NOMO-1 treated with DMSO at 0.1 percent for 48 hours (cell line): ENCODE results near the gene RUNX1.

Experiments
- DNase-seq: peaks from one replicate; lab custom pipeline; 2025; ENCODE audit not compliant: unreplicated experiment; lab: John Stamatoyannopoulos, UW

The RUNX1 gene

GRCh38 chr21:34865400-34866241, 183.5 kb downstream of the RUNX1 start:
- peak; percentile 95 for DNase-seq

DNA sequence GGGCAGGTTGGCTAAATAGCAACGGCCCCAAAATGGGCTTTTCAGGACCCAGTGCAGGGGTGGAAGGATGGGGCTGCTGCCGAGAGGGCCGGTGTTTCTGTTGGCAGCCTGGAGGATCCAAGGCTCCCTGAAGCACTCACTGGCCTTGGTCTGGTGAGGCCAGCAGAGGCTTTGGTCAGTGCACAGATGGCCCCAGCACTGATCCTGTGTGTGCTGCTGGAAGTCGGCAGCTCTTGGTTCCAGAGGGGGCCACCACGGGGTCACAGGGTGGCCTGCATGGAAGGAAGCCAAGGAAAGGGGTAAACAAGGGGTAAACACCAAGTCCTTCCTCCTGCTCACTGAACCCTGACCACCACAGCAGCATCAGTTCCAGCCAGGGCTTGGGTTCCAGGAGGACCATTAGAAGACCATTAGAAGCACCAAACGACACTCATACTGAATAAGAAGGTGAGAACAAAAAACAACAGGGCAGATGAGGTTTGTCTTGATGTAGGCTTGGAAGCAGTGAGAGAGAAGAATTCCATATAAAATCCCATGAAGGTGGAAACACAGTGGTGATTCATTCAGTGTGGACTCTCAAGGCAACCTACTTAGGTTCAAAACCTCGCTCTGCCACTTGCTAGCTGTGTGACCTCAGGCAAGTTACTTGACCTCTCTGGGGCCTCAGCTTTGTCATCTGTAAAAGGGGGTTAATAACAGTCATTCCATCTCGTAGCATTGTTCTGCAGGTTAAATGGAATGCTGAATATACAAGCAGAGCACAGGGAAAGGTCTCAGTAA, 184.5 kb downstream of the RUNX1 start:
- no peak for DNase-seq

DNA sequence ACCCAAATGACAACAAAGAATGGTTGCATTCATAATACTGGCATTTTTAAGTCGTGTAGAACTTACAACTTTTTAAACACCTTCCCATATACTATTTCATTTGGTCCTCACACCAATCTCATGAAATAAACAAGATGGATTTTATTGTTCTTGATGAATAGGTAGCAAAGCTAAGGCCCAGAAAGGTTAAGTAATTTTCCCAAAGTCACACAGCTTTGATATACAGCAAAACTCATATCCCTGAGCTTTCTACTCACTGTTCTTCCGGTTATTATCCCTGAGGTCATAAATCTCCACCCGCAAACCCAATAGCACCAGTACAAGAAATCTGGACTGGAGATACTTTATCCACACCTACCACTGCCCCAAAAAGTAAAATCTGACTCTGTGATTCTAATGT, 186.2 kb downstream of the RUNX1 start:
- no peak for DNase-seq

- no peak for DNase-seq
Observed at GRCh38 chr21:34861258-34861657, 187.8 kb downstream of the RUNX1 start.

DNA sequence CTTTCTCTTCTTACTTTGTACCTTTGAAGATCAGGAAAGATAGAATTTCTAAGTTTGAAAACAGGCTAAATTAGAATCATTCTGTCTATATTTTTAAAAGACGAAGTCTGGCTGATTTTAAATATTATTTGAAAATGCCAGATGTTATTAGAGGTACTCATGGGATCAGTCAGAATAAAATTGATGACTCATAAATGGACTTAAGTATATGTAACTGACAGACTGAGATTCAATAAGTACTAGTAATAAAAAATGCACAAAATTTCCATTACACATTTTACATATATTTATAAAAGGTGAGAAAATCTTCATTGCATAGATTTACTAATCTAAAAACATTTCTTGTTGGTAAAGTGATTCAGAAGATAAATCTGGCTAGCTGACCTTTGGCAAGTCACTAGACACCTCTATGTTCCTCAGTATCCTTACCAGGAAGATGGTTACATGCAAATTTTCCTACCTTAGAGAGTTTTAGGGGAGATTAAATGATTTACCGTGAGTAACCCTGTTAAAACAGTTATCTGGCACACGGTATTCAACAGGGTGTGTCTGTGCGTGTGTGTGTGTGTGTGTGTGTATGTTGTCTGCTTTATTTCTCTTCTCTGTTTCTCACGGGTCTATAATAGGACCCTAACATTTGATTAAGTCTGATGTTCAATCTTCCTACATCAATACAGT, 189.0 kb downstream of the RUNX1 start:
- DNase-seq = no peak

GRCh38 chr21:34858559-34858958, 190.5 kb downstream of the RUNX1 start:
- DNase-seq = no peak

- DNase-seq = no peak
Observed at GRCh38 chr21:34857874-34858273, 191.2 kb downstream of the RUNX1 start.

- DNase-seq = no peak
Observed at GRCh38 chr21:34857122-34857713, 191.9 kb downstream of the RUNX1 start.

GRCh38 chr21:34852448-34852847, 196.7 kb downstream of the RUNX1 start:
- no peak for DNase-seq

DNA sequence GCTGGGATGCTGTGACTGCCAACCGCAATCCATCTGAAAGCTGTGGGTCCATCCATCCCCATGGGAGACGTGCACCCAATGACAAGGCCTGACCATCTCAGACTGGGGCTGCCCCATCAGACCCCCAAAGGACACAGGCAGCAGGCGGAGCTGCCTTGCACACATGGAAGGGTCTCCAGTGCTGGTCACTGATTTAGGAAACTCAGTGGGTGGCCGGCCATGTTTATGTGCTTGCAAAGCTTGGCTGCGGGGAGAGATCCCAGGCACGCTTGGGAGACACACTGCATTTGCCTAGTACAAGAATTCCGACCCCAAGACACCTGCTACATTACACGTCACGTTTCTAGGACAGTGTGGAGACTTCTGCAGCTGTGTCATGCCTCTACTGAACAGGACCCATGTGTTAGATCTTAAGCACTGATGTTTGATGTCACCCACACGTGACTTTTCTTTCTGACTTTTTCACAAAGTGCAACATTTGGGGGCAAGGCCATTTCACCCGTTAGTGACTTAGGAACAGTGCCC, 198.9 kb downstream of the RUNX1 start:
- no peak for DNase-seq

- DNase-seq = no peak
Observed at GRCh38 chr21:34846601-34847112, 202.4 kb downstream of the RUNX1 start.

DNA sequence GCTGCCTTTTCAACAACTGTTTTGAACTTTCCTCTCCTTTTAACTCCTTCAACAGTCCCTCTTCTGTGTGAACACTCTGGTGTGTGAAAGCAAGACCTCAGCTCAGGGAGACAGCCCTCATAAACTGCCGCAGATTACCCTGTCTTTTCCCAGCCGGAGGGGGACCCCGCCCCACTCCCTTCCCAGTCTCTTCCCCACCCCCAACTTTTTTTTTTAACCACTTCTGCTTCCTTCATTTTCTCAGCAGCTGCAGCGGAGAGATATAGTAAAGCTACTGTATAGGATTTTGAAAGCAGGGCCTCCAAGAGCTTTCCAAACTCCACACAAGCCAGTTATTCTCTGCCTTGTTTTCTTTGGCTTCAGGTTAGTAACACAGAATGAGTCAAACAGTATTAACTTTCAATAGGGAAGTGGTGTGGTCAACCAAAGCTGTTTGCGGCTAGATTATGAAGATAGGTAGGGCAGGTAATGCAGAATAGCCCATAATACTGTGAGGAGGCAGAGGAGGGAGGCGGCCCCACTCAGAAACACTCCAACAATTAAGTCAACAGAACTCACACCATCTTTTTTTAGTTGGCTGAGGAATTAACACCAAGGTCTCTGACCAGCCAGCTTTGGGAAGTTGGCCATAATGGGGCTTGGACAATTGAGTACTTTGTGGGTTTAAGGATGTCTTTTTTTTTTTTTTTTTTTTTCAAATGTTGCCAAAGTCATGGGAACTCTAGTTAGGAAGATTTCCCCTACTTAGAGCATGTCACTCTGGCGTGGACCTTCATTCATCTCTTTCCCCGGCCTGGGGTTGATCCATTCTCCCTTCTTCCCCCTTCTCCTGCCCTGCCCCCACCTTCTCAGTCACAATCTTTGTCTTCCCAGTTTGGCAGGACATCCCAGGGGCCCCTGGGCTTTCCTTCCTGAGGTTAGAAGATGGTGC, 203.3 kb downstream of the RUNX1 start:
- DNase-seq = peak; percentile 66

- DNase-seq = no peak
Observed at GRCh38 chr21:34844924-34845238, 204.2 kb downstream of the RUNX1 start.

DNA sequence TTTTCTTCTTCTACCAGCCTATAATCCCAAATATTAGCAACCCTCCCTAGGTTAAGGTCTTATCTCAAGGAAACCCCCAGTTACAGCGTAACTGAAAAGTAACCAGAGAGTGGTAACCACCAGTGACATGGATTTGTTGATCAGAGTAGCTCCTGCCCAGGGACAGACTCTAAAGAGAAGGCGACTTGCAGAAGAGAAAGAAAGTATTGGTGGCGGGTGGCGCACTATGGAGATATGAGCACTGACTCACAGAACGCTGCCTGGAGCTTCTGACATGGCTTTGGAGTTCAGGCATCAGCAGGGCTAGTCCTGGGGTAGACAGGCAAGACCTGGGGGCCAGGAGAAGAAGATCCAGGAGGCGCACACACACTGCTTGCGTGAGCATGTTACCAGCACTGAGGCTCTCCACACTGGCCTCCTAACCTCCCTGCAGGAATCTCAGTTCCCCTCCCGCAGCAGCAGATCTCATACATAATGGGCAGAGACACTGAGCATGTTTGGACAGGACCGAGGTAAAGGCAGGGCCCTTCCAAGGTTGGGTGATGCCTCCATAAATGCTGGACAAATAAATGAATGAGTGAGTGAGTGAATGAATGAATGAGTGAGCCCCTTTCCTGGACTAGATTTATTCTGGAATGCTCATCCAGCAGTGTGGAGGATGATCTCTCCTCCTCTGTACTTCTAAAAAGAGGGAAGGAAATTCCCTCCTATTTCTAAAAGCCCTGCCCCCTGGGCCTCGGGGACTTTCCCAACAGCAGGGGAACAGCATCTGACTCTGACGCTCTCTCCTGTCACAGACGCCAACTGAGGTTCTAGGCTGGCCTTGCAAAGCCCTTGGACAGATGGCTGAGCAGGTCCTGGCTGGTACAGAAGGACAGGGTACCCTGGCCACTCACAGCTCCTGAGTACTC, 204.8 kb downstream of the RUNX1 start:
- no peak for DNase-seq

DNA sequence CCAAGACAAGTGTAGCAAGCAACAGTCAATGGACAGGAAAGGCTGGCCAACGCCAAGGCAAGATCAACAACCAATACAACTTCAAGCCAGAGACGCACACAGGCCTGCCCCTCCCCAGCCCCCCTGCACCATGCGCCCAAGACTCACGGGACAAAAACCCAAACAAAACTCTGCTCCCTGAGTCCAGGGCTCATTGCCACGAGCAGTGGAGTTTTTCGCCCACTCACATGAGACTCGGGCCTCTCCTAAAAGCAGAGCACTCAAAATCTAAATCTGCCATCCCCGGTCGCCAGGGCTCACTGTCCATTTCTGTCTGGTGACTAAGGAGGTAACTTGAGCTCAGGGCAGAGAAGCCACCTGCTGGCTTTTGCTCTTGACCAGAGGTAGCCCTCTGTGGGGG, 205.5 kb downstream of the RUNX1 start:
- no peak for DNase-seq

- DNase-seq = no peak
Observed at GRCh38 chr21:34841154-34841553, 207.9 kb downstream of the RUNX1 start.

- DNase-seq = no peak
Observed at GRCh38 chr21:34840693-34841092, 208.4 kb downstream of the RUNX1 start.

DNA sequence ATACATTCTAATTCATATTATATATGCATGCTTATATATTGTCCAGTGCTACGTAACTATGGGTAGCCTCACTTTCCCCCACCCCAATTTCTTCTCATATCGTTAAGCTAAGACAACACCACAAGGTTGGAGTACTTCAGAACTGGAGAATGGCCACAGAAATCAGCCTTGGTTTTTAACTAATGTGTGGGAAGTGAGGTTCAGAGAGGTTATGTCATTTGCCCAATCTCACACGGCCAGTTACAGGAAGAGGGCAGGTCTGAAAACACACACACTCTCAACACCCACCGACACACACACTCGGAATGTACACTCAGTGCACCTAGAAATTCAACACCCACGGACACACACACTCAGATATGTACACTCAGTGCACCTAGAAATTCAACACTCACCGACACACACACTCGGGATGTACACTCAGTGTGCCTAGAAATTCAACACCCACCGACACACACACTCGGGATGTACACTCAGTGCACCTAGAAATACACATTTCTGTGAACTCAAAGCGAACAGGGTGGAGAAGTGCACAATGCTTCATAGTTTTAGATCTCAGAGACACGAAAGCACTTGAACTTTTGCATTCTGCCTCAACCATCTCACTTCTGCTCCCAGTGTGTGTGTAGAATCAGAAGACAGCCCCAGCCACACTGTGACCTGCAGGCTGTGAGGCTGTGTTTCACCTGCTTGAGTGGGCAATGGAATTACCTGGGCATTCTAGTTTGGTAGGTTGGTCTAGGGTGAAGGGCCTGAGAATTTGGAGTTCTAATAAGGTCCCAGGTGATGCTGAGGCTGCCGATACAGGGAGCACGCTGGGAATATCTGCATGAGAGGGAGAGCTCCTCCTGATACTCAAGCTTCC, 209.9 kb downstream of the RUNX1 start:
- no peak for DNase-seq
